ENCODE measurements around the gene ITPR1.

- TF ChIP-seq, protein P1, sequence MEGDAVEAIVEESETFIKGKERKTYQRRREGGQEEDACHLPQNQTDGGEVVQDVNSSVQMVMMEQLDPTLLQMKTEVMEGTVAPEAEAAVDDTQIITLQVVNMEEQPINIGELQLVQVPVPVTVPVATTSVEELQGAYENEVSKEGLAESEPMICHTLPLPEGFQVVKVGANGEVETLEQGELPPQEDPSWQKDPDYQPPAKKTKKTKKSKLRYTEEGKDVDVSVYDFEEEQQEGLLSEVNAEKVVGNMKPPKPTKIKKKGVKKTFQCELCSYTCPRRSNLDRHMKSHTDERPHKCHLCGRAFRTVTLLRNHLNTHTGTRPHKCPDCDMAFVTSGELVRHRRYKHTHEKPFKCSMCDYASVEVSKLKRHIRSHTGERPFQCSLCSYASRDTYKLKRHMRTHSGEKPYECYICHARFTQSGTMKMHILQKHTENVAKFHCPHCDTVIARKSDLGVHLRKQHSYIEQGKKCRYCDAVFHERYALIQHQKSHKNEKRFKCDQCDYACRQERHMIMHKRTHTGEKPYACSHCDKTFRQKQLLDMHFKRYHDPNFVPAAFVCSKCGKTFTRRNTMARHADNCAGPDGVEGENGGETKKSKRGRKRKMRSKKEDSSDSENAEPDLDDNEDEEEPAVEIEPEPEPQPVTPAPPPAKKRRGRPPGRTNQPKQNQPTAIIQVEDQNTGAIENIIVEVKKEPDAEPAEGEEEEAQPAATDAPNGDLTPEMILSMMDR (IDR thresholded peaks at IDR 0.05; ENCODE audit: insufficient read depth, low read length): no peak
- TF ChIP-seq POLR2AphosphoS5 (IDR thresholded peaks at IDR 0.05; ENCODE audit: low read depth): no peak
- TF ChIP-seq, protein P2, sequence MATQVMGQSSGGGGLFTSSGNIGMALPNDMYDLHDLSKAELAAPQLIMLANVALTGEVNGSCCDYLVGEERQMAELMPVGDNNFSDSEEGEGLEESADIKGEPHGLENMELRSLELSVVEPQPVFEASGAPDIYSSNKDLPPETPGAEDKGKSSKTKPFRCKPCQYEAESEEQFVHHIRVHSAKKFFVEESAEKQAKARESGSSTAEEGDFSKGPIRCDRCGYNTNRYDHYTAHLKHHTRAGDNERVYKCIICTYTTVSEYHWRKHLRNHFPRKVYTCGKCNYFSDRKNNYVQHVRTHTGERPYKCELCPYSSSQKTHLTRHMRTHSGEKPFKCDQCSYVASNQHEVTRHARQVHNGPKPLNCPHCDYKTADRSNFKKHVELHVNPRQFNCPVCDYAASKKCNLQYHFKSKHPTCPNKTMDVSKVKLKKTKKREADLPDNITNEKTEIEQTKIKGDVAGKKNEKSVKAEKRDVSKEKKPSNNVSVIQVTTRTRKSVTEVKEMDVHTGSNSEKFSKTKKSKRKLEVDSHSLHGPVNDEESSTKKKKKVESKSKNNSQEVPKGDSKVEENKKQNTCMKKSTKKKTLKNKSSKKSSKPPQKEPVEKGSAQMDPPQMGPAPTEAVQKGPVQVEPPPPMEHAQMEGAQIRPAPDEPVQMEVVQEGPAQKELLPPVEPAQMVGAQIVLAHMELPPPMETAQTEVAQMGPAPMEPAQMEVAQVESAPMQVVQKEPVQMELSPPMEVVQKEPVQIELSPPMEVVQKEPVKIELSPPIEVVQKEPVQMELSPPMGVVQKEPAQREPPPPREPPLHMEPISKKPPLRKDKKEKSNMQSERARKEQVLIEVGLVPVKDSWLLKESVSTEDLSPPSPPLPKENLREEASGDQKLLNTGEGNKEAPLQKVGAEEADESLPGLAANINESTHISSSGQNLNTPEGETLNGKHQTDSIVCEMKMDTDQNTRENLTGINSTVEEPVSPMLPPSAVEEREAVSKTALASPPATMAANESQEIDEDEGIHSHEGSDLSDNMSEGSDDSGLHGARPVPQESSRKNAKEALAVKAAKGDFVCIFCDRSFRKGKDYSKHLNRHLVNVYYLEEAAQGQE (IDR thresholded peaks at IDR 0.05; ENCODE audit: insufficient replicate concordance, low read depth): no peak
Observed at GRCh38 chr3:4739289-4740236, 246.4 kb downstream of the ITPR1 start.

Data from HL-60 (cell line).